ENCODE data around the gene TIAM1.

Gene TIAM1

GRCh38 chr21:31374395-31374794 is 30.3 kb upstream of the TIAM1 start:
- H3K4me3 ChIP-seq (ENCODE audit: low read depth, low read length): no peak overlapping the region
- TF ChIP-seq CTCF (IDR thresholded peaks at IDR 0.05; ENCODE audit: low read depth, low read length, missing control alignments): no peak
- DNase-seq (ENCODE audit: low read depth): no peak

- TF ChIP-seq CTCF (IDR thresholded peaks at IDR 0.05; ENCODE audit: low read depth, low read length, missing control alignments): no peak
- DNase-seq (ENCODE audit: low read depth): no peak
- H3K4me3 ChIP-seq (ENCODE audit: low read depth, low read length): no peak overlapping the region
Observed at GRCh38 chr21:31372471-31372765, 28.4 kb upstream of the TIAM1 start.

GRCh38 chr21:31371715-31372470 is 27.8 kb upstream of the TIAM1 start:
- no peak for DNase-seq (ENCODE audit: low read depth)
- H3K4me3 ChIP-seq (ENCODE audit: low read depth, low read length): no peak overlapping the region
- no peak for TF ChIP-seq CTCF (IDR thresholded peaks at IDR 0.05; ENCODE audit: low read depth, low read length, missing control alignments)

GRCh38 chr21:31370893-31371544 is 27.0 kb upstream of the TIAM1 start:
- no peak overlapping the region for H3K4me3 ChIP-seq (ENCODE audit: low read depth, low read length)
- no peak for TF ChIP-seq CTCF (IDR thresholded peaks at IDR 0.05; ENCODE audit: low read depth, low read length, missing control alignments)
- no peak for DNase-seq (ENCODE audit: low read depth)

GRCh38 chr21:31370281-31370892 is 26.3 kb upstream of the TIAM1 start:
- DNase-seq (ENCODE audit: low read depth): no peak
- TF ChIP-seq CTCF (IDR thresholded peaks at IDR 0.05; ENCODE audit: low read depth, low read length, missing control alignments): no peak
- H3K4me3 ChIP-seq (ENCODE audit: low read depth, low read length): no peak overlapping the region

GRCh38 chr21:31368361-31368760 is 24.3 kb upstream of the TIAM1 start:
- TF ChIP-seq CTCF (IDR thresholded peaks at IDR 0.05; ENCODE audit: low read depth, low read length, missing control alignments): no peak
- H3K4me3 ChIP-seq (ENCODE audit: low read depth, low read length): no peak overlapping the region
- DNase-seq (ENCODE audit: low read depth): no peak

All from GM12864 (cell line).